Brain microvascular endothelial cell (primary cell): Measurements from ENCODE around the gene SSNA1.

ENCODE experiments used
- DNase-seq: peaks from one replicate; pipeline ENCODE4 v3.0.0-alpha.2; 2020
- H3K27ac ChIP-seq: fragments of 250-450 bp; sonication (Bioruptor Pico); 2 replicates; pipeline ENCODE4 v1.5.1; 2020; ENCODE audit warnings: mild to moderate bottlenecking, moderate library complexity
- H3K27me3 ChIP-seq: fragments of 250-450 bp; sonication (Bioruptor Pico); replicated peaks from 2 replicates; pipeline ENCODE4 v1.5.1; 2020; ENCODE audit warnings: mild to moderate bottlenecking
- H3K36me3 ChIP-seq: fragments of 250-450 bp; sonication (Bioruptor Pico); replicated peaks from 2 replicates; pipeline ENCODE4 v1.5.1; 2020; ENCODE audit warnings: mild to moderate bottlenecking
- H3K4me3 ChIP-seq: 2 replicates; pipeline ENCODE4 v1.5.1; 2011; ENCODE audit warnings: low read depth, mild to moderate bottlenecking, control low read depth, low read length, moderate library complexity
- CTCF ChIP-seq: IDR thresholded peaks from 2 replicates; pipeline ENCODE4 v1.5.1; 2011; ENCODE audit warnings: low read depth, mild to moderate bottlenecking, moderate library complexity, low read length, control low read depth, inconsistent platforms; ENCODE audit errors: missing control alignments
- in situ Hi-C: cut with HindIII; loops from 2 replicates; pipeline ENCODE4 v1.10.0; 2017; ENCODE audit warnings: low sequenced_read_pairs, low pct_ligation_motif_present

The SSNA1 gene

GRCh38 chr9:137189297-137190295, 1.1 kb downstream of the SSNA1 start:
- Histone ChIP-seq H3K27me3 (no peaks in the 10 kb centered on the region), H3K36me3 (peaks cover 13% of the 10 kb centered on the region), H3K4me3 (peak overlapping the region; percentile 86), H3K27ac (peak overlapping the region; percentile 98)
- DNase-seq, result no peak
- in situ Hi-C loops, result no loop called here
- TF ChIP-seq CTCF, result no peak

GRCh38 chr9:137190315-137190856, 1.9 kb downstream of the SSNA1 start:
- H3K27me3 ChIP-seq, result no peaks in the 10 kb centered on the region
- in situ Hi-C loops, result no loop called here
- H3K27ac ChIP-seq, result no peak overlapping the region
- no peak overlapping the region for H3K4me3 ChIP-seq
- peaks cover 13% of the 10 kb centered on the region for H3K36me3 ChIP-seq
- DNase-seq, result no peak
- no peak for TF ChIP-seq CTCF

GRCh38 chr9:137191245-137191644, 2.8 kb downstream of the SSNA1 start:
- in situ Hi-C loops, result no loop called here
- Histone ChIP-seq H3K36me3 (peaks cover 13% of the 10 kb centered on the region), H3K4me3 (no peak overlapping the region), H3K27me3 (no peaks in the 10 kb centered on the region), H3K27ac (no peak overlapping the region)
- TF ChIP-seq CTCF, result no peak
- no peak for DNase-seq

- Histone ChIP-seq H3K36me3 (peaks cover 13% of the 10 kb centered on the region), H3K27ac (no peak overlapping the region), H3K27me3 (no peaks in the 10 kb centered on the region), H3K4me3 (no peak overlapping the region)
- in situ Hi-C loops, result no loop called here
- no peak for TF ChIP-seq CTCF
- DNase-seq, result no peak
Observed at GRCh38 chr9:137191691-137192447, 3.4 kb downstream of the SSNA1 start.

- in situ Hi-C loops, result no loop called here
- H3K27ac ChIP-seq, result no peak overlapping the region
- DNase-seq, result no peak
- H3K36me3 ChIP-seq, result peaks cover 13% of the 10 kb centered on the region
- no peak for TF ChIP-seq CTCF
- no peaks in the 10 kb centered on the region for H3K27me3 ChIP-seq
- no peak overlapping the region for H3K4me3 ChIP-seq
Observed at GRCh38 chr9:137192448-137192780, 3.9 kb downstream of the SSNA1 start.
